SK-N-SH (cell line): Measurements from ENCODE around the gene SLC1A2.

Source experiments
- ELF1 ChIP-seq: IDR thresholded peaks from 2 replicates; pipeline ENCODE4 v1.4.0; 2012
- EP300 ChIP-seq, 2 experiments: IDR thresholded peaks; 2 replicates each; pipeline versions ENCODE4 v1.4.0 to v1.6.1; 2012; ENCODE audit warnings: borderline replicate concordance in 1 of 2, low read depth in 1 of 2, low read length in 1 of 2
- EZH2phosphoT487 ChIP-seq: fragments of 200-600 bp; sonication (generic); IDR thresholded peaks from 2 replicates; pipeline ENCODE4 v1.6.1; 2017; ENCODE audit warnings: low read depth, mixed run types, mild to moderate bottlenecking, antibody characterized with exemption, moderate library complexity, borderline replicate concordance
- TF ChIP-seq, protein P1 (sequence below): IDR thresholded peaks from 2 replicates; pipeline ENCODE4 v1.6.1; 2012; ENCODE audit warnings: mild to moderate bottlenecking, low read depth, low read length, moderate library complexity
- TF ChIP-seq, protein P2 (sequence below): fragments of 200-600 bp; sonication (generic); IDR thresholded peaks from 2 replicates; pipeline ENCODE4 v1.6.1; 2017; ENCODE audit warnings: antibody characterized with exemption, mild to moderate bottlenecking, moderate library complexity

DNA sequence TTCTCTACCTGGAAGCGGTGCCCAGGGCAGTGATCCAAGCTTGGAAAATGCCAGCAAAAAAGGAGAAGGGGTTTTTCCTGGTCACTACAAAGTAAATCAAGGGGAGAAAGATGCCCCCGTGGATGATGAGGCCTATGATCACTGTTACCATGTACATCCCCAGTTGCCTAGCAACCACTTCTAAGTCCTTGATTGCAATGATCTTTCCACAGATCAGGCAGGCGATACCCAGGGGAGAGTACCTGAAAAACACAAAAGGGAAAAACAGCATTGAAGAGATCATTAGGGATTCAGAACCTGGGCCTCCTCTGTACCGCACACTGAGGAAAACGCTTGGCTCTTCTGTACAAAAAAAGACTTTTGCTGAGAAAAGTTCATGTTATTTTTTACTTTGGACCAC is 127.1 kb downstream of the SLC1A2 start:
- no peak for TF ChIP-seq ELF1
- no peak for TF ChIP-seq EZH2phosphoT487
- TF ChIP-seq, protein P1, sequence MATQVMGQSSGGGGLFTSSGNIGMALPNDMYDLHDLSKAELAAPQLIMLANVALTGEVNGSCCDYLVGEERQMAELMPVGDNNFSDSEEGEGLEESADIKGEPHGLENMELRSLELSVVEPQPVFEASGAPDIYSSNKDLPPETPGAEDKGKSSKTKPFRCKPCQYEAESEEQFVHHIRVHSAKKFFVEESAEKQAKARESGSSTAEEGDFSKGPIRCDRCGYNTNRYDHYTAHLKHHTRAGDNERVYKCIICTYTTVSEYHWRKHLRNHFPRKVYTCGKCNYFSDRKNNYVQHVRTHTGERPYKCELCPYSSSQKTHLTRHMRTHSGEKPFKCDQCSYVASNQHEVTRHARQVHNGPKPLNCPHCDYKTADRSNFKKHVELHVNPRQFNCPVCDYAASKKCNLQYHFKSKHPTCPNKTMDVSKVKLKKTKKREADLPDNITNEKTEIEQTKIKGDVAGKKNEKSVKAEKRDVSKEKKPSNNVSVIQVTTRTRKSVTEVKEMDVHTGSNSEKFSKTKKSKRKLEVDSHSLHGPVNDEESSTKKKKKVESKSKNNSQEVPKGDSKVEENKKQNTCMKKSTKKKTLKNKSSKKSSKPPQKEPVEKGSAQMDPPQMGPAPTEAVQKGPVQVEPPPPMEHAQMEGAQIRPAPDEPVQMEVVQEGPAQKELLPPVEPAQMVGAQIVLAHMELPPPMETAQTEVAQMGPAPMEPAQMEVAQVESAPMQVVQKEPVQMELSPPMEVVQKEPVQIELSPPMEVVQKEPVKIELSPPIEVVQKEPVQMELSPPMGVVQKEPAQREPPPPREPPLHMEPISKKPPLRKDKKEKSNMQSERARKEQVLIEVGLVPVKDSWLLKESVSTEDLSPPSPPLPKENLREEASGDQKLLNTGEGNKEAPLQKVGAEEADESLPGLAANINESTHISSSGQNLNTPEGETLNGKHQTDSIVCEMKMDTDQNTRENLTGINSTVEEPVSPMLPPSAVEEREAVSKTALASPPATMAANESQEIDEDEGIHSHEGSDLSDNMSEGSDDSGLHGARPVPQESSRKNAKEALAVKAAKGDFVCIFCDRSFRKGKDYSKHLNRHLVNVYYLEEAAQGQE, result no peak
- TF ChIP-seq, protein P2, sequence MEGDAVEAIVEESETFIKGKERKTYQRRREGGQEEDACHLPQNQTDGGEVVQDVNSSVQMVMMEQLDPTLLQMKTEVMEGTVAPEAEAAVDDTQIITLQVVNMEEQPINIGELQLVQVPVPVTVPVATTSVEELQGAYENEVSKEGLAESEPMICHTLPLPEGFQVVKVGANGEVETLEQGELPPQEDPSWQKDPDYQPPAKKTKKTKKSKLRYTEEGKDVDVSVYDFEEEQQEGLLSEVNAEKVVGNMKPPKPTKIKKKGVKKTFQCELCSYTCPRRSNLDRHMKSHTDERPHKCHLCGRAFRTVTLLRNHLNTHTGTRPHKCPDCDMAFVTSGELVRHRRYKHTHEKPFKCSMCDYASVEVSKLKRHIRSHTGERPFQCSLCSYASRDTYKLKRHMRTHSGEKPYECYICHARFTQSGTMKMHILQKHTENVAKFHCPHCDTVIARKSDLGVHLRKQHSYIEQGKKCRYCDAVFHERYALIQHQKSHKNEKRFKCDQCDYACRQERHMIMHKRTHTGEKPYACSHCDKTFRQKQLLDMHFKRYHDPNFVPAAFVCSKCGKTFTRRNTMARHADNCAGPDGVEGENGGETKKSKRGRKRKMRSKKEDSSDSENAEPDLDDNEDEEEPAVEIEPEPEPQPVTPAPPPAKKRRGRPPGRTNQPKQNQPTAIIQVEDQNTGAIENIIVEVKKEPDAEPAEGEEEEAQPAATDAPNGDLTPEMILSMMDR, result no peak
- TF ChIP-seq EP300 (IDR thresholded peaks at IDR 0.05; ENCODE audit: borderline replicate concordance in 1 of 2, low read depth in 1 of 2, low read length in 1 of 2), result no peak
